ENCODE data around the gene TIMD4.
"Not testable (repeated sequence)": the region's sequence is repeated elsewhere in the genome, so short reads cannot be mapped to it uniquely, and the experiment has no call there.

The TIMD4 gene

DNA sequence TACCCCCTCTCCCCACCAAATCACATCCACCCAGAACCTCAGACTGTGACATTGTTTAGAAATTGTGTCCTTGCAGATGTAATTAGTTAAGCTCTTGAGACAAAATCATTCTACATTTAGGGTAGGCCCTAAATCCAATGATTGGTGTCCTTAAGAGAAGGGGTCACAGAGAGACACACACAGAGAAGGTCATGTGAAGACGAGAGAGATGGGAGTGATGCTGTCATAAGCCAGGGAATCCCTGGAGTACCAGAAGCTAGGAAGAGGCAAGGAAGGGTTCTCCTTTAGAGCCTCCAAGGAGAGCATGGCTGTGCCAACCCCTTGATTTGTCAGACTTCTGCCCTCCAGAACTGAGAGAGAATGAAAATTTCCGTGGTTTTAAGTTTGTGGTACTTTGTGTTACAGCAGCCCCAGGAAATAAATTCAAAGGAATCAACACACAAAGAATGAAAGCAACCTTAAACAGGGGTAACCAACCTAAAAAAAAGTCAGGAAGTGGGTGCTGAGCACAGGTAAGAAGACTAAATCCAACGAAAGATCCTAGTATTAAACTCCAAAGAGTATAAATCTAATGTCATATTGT lies 33.6 kb downstream of the TIMD4 start:
- TF ChIP-seq, protein P1, sequence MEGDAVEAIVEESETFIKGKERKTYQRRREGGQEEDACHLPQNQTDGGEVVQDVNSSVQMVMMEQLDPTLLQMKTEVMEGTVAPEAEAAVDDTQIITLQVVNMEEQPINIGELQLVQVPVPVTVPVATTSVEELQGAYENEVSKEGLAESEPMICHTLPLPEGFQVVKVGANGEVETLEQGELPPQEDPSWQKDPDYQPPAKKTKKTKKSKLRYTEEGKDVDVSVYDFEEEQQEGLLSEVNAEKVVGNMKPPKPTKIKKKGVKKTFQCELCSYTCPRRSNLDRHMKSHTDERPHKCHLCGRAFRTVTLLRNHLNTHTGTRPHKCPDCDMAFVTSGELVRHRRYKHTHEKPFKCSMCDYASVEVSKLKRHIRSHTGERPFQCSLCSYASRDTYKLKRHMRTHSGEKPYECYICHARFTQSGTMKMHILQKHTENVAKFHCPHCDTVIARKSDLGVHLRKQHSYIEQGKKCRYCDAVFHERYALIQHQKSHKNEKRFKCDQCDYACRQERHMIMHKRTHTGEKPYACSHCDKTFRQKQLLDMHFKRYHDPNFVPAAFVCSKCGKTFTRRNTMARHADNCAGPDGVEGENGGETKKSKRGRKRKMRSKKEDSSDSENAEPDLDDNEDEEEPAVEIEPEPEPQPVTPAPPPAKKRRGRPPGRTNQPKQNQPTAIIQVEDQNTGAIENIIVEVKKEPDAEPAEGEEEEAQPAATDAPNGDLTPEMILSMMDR (IDR thresholded peaks at IDR 0.05; ENCODE audit: low read depth, low read length), result no peak
- TF ChIP-seq, protein P2, sequence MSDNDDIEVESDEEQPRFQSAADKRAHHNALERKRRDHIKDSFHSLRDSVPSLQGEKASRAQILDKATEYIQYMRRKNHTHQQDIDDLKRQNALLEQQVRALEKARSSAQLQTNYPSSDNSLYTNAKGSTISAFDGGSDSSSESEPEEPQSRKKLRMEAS (IDR thresholded peaks at IDR 0.05; ENCODE audit: low read depth, low read length), result no peak
- TF ChIP-seq POLR2A (IDR thresholded peaks at IDR 0.05; ENCODE audit: extremely low read depth, insufficient read length), result no peak
- no peak for TF ChIP-seq MYC (IDR thresholded peaks at IDR 0.05; ENCODE audit: low read depth, low read length)
- no peak for DNase-seq (ENCODE audit: low read depth)
- no peak overlapping the region for H3K4me3 ChIP-seq (ENCODE audit: low read depth, low read length)

DNA sequence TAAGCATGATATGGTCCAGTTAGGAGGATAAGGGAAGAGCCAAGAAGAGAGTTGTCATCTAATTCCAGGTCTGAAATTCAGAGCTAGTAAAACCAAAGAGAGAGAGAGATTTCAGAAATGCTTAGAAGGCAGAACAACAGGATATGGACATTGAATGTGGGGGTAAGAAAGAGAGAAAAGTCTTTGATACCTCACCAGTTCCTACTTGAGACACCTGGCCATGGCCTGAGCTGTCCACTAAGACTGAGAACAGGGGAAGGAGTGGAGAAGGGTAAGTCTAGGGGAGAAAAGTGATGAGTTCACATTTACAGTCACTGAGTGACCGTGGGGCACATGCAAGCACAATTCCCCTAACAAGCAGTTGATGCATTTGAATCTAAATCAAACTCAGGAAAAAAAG lies 35.5 kb downstream of the TIMD4 start:
- no peak overlapping the region for H3K4me3 ChIP-seq (ENCODE audit: low read depth, low read length)
- no peak for DNase-seq (ENCODE audit: low read depth)
- TF ChIP-seq, protein P1 (IDR thresholded peaks at IDR 0.05; ENCODE audit: low read depth, low read length), result no peak
- TF ChIP-seq POLR2A (IDR thresholded peaks at IDR 0.05; ENCODE audit: extremely low read depth, insufficient read length) (no peak), MYC (IDR thresholded peaks at IDR 0.05; ENCODE audit: low read depth, low read length) (no peak)
- TF ChIP-seq, protein P2 (IDR thresholded peaks at IDR 0.05; ENCODE audit: low read depth, low read length), result no peak

DNA sequence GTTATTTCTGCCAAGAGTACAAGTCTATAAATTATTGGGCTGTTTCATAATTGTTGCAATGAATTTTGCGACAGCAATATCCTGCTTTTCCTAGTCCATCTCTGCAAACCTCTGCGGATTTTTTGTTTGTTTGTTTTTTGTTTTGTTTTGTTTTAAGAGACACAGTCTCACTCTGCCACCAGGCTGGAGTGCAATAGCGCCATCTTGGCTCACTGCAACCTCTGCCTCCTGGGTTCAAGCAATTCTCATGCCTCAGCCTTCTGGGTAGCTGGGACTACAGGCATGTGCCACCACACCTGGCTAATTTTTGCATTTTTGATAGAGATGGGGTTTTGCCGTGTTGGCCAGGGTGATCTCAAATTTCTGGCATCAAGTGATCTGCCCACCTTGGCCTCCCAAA lies 37.3 kb downstream of the TIMD4 start:
- not testable (repeated sequence) for DNase-seq (ENCODE audit: low read depth)

DNA sequence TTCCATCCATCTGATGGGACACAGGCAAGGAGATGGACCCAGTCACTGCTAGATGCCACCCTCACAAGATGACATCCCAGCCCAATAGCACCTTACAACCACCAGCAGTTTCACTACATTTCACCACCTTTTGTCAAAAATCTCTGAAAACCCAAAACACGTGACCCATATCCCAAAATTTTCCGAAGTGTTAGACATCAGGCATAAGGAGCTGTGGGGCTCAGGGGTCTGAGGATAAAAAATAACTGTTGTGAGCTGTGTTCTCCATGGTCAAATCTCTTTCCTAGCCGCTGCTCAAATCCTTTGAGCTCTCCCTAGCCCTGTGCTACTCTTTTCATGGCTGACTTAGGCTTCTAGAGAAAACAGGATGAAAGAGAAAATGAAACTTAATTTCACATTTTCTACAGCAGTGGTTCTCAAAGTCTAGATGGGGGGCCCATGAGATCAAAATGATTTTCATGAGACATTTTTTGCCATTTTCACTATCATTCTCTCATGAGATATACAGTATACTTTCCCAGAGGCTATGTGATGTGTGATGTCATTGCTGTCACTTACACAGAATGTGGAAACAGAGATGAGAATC lies 40.7 kb downstream of the TIMD4 start:
- no peak for TF ChIP-seq POLR2A (IDR thresholded peaks at IDR 0.05; ENCODE audit: extremely low read depth, insufficient read length)
- TF ChIP-seq, protein P1 (IDR thresholded peaks at IDR 0.05; ENCODE audit: low read depth, low read length), result no peak
- no peak for TF ChIP-seq MYC (IDR thresholded peaks at IDR 0.05; ENCODE audit: low read depth, low read length)
- TF ChIP-seq, protein P2 (IDR thresholded peaks at IDR 0.05; ENCODE audit: low read depth, low read length), result no peak
- no peak overlapping the region for H3K4me3 ChIP-seq (ENCODE audit: low read depth, low read length)
- DNase-seq (ENCODE audit: low read depth), result no peak

More for the DNA sequence above, 37.3 kb downstream of the TIMD4 start:
- not testable (repeated sequence) for H3K4me3 ChIP-seq (ENCODE audit: low read depth, low read length)

DNA sequence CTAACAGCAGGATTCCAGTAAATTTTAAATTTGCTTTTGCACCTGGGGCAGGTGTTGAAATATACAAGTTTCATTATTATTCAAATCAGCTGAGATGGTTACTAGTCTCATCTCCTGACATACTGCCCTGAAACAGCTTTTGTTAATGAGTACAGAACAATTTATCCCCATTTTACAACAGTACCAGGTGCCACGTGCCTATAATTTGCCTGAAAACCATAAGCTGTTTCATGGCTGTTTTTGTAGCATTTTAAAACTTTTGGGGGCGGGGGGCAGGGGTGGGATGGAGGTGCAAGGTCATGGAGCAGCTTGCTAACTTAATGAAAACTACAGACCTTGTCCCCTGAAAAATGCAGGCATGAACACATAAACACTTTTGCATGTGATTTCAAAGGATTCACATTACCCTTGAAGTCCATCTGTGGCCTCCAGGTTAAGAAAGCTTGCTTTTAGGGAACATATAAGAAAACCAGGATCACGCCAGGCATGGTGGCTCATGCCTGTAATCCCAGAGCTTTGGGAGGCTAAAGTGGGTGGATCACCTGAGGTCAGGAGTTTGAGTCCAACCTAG lies 42.1 kb downstream of the TIMD4 start:
- no peak overlapping the region for H3K4me3 ChIP-seq (ENCODE audit: low read depth, low read length)

More for the DNA sequence above, 42.1 kb downstream of the TIMD4 start:
- DNase-seq (ENCODE audit: low read depth), result no peak
- TF ChIP-seq, protein P2 (IDR thresholded peaks at IDR 0.05; ENCODE audit: low read depth, low read length), result no peak
- TF ChIP-seq, protein P1 (IDR thresholded peaks at IDR 0.05; ENCODE audit: low read depth, low read length), result no peak
- TF ChIP-seq MYC (IDR thresholded peaks at IDR 0.05; ENCODE audit: low read depth, low read length) (no peak), POLR2A (IDR thresholded peaks at IDR 0.05; ENCODE audit: extremely low read depth, insufficient read length) (no peak)

Measured in NB4 (cell line).